Measurements from ENCODE around the gene BMPER.
"Not testable (repeated sequence)": the region's sequence is repeated elsewhere in the genome, so short reads cannot be mapped to it uniquely, and the experiment has no call there.

Gene BMPER

DNA sequence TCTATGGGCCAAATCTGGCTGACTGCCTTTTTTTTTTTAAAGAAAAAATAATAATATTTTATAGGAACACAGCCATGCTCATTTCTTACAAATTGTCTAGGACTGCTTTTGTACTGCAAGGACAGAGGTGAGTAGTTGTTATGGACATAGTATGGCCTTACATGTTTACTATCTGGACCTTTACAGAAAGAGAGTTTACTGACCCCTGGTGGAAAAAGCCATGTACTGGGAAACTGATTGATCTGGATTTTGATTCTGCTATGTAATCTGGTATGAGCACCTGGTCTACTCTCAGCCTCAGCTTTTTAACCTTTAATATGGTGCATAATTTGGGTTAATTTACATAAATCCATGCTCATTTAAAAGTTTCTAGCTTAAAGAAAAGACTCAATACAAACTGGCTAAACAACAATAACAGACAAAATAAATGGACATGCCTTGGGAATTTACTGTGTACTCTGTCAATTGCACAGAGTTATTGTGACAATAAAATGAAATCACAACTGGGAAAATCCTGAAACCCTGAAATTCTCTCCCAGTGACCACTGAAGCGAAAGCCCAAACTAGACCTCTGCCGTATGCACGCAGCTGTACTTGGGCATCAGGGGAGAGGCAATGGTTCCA lies 260.7 kb downstream of the BMPER start:
- no peak for DNase-seq (ENCODE audit: low read depth in 2 of 2, low spot score in 1 of 2)

DNA sequence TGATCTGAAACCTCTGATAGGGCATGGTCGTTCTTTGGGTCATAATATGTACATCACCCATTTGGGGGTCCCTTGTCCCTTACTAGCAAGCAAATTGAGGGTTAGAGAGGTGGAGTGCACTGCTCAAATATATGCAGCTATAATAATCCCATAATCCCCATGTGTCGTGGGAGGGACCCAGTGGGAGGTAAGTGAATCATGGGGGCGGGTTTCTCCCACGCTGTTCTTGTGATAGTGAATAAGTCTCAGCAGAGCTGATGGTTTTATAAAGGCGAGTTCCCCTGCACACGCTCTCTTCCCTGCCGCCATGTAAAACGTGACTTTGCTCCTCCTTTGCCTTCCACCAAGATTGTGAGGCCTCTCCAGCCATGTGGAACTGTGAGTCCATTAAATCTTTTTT lies 262.7 kb downstream of the BMPER start:
- no peak for DNase-seq (ENCODE audit: low read depth in 2 of 2, low spot score in 1 of 2)

DNA sequence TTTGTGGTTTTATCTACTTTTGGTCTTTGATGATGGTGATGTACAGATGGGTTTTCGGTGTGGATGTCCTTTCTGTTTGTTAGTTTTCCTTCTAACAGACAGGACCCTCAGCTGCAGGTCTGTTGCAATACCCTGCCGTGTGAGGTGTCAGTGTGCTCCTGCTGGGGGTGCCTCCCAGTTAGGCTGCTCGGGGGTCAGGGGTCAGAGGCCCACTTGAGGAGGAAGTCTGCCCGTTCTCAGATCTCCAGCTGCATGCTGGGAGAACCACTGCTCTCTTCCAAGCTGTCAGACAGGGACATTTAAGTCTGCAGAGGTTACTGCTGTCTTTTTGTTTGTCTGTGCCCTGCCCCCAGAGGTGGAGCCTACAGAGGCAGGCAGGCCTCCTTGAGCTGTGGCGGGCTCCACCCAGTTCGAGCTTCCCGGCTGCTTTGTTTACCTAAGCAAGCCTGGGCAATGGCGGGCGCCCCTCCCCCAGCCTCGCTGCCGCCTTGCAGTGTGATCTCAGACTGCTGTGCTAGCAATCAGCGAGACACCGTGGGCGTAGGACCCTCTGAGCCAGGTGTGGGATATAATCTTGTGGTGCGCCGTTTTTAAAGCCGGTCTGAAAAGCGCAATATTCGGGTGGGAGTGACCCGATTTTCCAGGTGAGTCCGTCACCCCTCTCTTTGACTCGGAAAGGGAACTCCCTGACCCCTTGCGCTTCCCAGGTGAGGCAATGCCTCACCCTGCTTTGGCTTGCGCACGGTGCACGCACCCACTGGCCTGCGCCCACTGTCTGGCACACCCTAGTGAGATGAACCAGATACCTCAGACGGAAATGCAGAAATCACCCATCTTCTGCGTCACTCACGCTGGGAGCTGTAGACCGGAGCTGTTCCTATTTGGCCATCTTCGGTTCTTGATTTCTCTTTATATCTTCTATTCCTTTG lies 269.6 kb downstream of the BMPER start:
- DNase-seq (ENCODE audit: low read depth in 2 of 2, low spot score in 1 of 2) = not testable (repeated sequence)

GRCh38 chr7:34175837-34176236 lies 270.5 kb downstream of the BMPER start:
- no peak for DNase-seq (ENCODE audit: low read depth in 2 of 2, low spot score in 1 of 2)

DNA sequence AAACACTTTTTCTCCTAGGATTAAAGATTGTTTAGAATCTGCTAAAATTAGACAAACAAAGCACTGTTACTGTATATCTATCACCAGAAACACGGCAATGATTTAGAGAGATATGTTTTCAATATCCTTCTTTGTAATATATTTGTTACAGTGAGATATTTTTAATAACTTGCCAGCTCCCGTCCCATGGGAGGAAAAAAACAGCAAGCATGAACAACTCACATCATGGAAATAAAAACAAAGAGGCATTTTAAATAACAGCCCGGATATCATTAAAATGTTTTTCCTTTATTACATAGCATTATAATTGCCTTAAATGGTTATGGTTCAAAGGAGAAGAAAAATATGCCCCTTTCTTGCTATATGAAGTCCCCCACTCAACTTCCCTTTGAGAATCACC lies 272.1 kb downstream of the BMPER start:
- no peak for DNase-seq (ENCODE audit: low read depth in 2 of 2, low spot score in 1 of 2)

DNA sequence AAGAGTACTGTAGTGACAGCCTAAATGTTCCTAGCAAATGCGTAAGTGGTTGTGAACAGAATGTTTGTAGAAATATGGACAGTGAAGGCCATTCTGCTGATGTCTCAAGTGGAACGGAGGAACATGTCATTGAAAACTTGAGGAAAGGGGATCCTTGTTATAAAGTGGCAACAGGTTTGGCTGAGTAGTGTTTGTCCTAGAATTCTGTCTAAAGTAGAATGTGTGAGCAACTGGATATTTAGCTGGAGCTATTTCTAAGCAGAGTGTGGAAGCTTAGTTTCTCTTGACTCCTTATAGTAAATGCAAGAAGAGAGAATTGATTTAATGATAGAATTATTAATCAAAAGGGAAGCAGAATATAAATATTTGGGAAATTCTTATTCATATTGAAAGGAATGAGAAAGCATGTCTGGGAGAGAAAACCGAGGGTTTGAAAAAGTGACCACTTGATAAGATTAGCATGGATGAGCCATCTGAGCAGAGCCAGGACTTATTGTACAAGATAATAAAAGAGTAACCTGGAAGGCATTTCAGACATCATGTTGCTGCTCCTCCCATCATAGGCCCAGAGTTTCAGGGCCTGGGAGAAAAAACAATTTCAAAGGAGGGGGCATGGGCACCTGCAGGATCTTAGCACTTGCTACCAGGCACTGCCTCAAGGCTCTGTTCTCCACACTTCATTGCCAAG lies 276.1 kb downstream of the BMPER start:
- DNase-seq (ENCODE audit: low read depth in 2 of 2, low spot score in 1 of 2) = no peak

DNA sequence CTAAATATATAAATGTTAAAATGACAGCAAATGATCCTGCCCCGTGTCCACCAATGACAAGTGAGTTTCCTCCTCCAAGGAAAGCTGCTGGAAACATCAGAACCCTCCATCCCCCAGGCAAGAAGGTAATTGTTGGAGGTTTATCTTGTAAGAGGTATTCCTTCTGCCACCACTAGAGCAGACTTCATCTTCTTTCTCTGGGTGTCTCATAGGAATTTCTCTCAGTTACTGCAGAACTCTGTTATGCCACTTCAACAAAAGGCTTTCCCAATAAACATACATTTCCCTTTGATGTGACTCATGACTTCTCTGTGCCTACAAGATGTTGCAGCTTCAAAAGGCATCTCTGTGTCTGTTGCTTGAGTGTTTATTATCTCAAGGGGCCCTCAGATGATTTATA lies 279.1 kb downstream of the BMPER start:
- DNase-seq (ENCODE audit: low read depth in 2 of 2, low spot score in 1 of 2) = no peak

- no peak for DNase-seq (ENCODE audit: low read depth in 2 of 2, low spot score in 1 of 2)
Measured at GRCh38 chr7:34187798-34188307, 282.5 kb downstream of the BMPER start.

DNA sequence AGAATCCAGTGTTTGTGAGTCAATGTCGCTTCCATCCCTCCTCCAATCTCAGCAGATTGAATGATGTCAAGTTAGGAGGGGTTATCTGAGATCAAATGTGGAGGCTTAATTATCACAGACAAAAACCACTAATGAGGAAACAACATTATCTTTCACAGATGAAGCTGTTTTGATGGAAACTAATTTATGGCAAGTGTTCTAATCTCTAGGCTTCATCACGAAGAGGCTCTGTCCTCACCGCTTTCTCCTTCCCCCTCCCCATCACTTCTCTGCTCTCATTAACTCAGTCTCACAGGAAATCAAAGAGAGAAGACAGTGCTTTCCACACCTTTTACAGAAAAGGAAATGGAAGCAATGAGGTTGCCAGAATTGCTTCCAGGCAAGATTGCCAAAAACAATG lies 283.7 kb downstream of the BMPER start:
- DNase-seq (ENCODE audit: low read depth in 2 of 2, low spot score in 1 of 2) = no peak

GRCh38 chr7:34190299-34190698 lies 285.0 kb downstream of the BMPER start:
- DNase-seq (ENCODE audit: low read depth in 2 of 2, low spot score in 1 of 2) = no peak

- no peak for DNase-seq (ENCODE audit: low read depth in 2 of 2, low spot score in 1 of 2)
Measured at GRCh38 chr7:34191162-34191561, 285.8 kb downstream of the BMPER start.

DNA sequence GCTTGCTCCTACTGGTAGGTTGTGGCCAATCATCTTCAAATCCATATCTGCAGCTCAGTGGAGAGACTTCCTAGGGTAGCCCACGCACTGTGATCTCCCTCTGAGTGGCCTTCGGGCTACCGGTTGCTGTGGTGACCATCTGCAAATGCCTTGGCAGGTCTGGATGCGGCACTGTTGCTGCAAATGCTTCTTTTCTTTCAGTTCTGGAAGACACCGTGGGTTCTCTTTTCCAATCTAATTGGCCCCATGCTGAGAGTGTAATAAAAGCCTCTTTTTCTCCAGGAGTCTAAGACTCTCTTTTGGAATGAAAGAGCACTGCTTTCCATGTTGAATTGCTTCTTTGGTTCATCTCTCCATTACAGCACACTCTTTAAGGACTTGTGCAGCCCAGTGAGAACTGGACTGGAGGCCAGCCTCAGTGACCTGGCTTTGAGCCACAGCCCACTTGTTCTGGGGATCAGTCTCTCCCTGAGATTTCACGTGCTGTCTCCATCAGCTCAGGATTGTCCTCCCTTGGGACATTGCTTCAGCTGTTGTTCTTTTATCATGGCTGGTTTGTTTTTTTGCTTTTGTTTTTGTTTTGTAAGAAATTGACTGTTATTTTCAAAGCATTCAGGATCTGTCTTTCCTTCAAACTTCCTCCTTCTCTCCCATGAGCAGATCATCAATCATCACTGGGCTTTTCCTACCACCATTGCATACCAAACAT lies 286.6 kb downstream of the BMPER start:
- no peak for DNase-seq (ENCODE audit: low read depth in 2 of 2, low spot score in 1 of 2)

DNA sequence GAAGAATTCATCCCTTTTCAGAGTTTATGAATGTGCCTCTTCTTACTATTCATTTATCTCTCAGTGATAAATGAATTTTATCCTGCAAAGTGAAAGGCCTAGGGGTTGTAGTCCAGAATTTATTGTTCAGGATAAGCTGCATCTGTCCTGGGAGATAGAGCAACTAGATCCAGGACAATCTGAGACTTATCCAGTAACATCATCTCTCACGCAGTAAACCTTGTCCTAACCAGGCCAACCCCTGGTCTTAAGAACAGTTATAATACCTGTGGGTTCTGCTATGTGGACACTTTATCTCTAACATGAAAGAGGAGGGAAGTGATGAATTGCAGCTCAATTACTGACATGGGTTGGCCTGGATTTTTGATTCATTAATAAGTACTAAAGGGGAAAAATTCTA lies 287.6 kb downstream of the BMPER start:
- DNase-seq (ENCODE audit: low read depth in 2 of 2, low spot score in 1 of 2) = no peak

GRCh38 chr7:34198231-34198641 lies 292.9 kb downstream of the BMPER start:
- no peak for DNase-seq (ENCODE audit: low read depth in 2 of 2, low spot score in 1 of 2)

Measured in stimulated activated CD8-positive, alpha-beta memory T cell treated with anti-CD3 and anti-CD28 coated beads, Interleukin-4, amount 100 ng/mL, for 4 hours (primary cell).